Measurements from ENCODE around the gene SSH2. TPM values are rescaled to one million over a fixed set of nuclear protein-coding genes. Genes with fewer than 3 reads are reported as not detected.

SSH2 gene
- total RNA-seq, 6 donors from 2014 or later: 55.4 to 82.9 (median 67.8) TPM

GRCh38 chr17:29642171-29642611 lies 287.8 kb downstream of the SSH2 start:
- Histone ChIP-seq H3K27me3 (no peaks in the 10 kb centered on the region), H3K4me3 (no peak overlapping the region), H3K9me3 (no peaks in the 10 kb centered on the region), H3K36me3 (peaks cover 0 to 22% (median 2%) of the 10 kb centered on the region in 4 donors), H3K4me1 (peaks cover 65 to 76% (median 73%) of the 10 kb centered on the region in 4 donors), H3K27ac (peak overlapping the region; percentile 57 to 86 (median 79))
- WGBS, 2 donors: 67 to 88% methylated on average over 2 of the region's 2 CpGs
- no peak for DNase-seq
- ATAC-seq (ENCODE audit: low FRiP score in 2 of 2): no peak
- TF ChIP-seq POLR2A (IDR thresholded peaks at IDR 0.05): no peak
- TF ChIP-seq POLR2AphosphoS5 (IDR thresholded peaks at IDR 0.05): no peak
- TF ChIP-seq EP300 (IDR thresholded peaks at IDR 0.05): no peak
- TF ChIP-seq CTCF (IDR thresholded peaks at IDR 0.05): no peak

- H3K36me3 ChIP-seq: peaks cover 3 to 24% (median 6%) of the 10 kb centered on the region in 4 donors
- H3K4me1 ChIP-seq: peaks cover 60 to 68% (median 66%) of the 10 kb centered on the region in 4 donors
- no peak overlapping the region for H3K4me3 ChIP-seq
- peak overlapping the region; percentile 57 to 86 (median 79) for H3K27ac ChIP-seq
- H3K27me3 ChIP-seq: no peaks in the 10 kb centered on the region
- H3K9me3 ChIP-seq: no peaks in the 10 kb centered on the region
- WGBS, 2 donors: 48 to 57% methylated on average over 7 of the region's 7 CpGs
- DNase-seq (no peak), ATAC-seq (ENCODE audit: low FRiP score in 2 of 2) (peak in 1 of 2 donors; percentile 11)
- TF ChIP-seq POLR2AphosphoS5 (IDR thresholded peaks at IDR 0.05) (no peak), EP300 (IDR thresholded peaks at IDR 0.05) (peak in 2 of 4 donors; percentile 13 to 50), POLR2A (IDR thresholded peaks at IDR 0.05) (no peak)
Measured at GRCh38 chr17:29640981-29641642, 288.9 kb downstream of the SSH2 start.

GRCh38 chr17:29640413-29640812 lies 289.6 kb downstream of the SSH2 start:
- Histone ChIP-seq H3K36me3 (peaks cover 9 to 29% (median 13%) of the 10 kb centered on the region in 4 donors), H3K4me3 (no peak overlapping the region), H3K4me1 (peaks cover 58 to 65% (median 62%) of the 10 kb centered on the region in 4 donors), H3K27me3 (no peaks in the 10 kb centered on the region), H3K27ac (peak overlapping the region; percentile 52 to 86 (median 70)), H3K9me3 (no peaks in the 10 kb centered on the region)
- 30 to 46% methylated on average over 2 of the region's 2 CpGs for WGBS, 2 donors
- TF ChIP-seq EP300 (IDR thresholded peaks at IDR 0.05) (no peak), POLR2AphosphoS5 (IDR thresholded peaks at IDR 0.05) (no peak), CTCF (IDR thresholded peaks at IDR 0.05) (no peak), POLR2A (IDR thresholded peaks at IDR 0.05) (no peak)
- ATAC-seq (ENCODE audit: low FRiP score in 2 of 2) (no peak), DNase-seq (no peak)

GRCh38 chr17:29633886-29634285 lies 296.1 kb downstream of the SSH2 start:
- H3K36me3 ChIP-seq: peaks cover 34 to 81% (median 51%) of the 10 kb centered on the region in 4 donors

More at GRCh38 chr17:29633886-29634285, 296.1 kb downstream of the SSH2 start:
- Histone ChIP-seq H3K4me1 (peaks cover 0 to under 1% (median under 1%) of the 10 kb centered on the region in 4 donors), H3K27ac (no peak overlapping the region), H3K27me3 (no peaks in the 10 kb centered on the region), H3K9me3 (no peaks in the 10 kb centered on the region), H3K4me3 (no peak overlapping the region)
- WGBS, 2 donors: 94 to 95% methylated on average over 3 of the region's 3 CpGs
- DNase-seq (no peak), ATAC-seq (ENCODE audit: low FRiP score in 2 of 2) (no peak)
- TF ChIP-seq CTCF (IDR thresholded peaks at IDR 0.05): no peak
- TF ChIP-seq POLR2AphosphoS5 (IDR thresholded peaks at IDR 0.05): no peak
- no peak for TF ChIP-seq EP300 (IDR thresholded peaks at IDR 0.05)
- no peak for TF ChIP-seq POLR2A (IDR thresholded peaks at IDR 0.05)
